Esophagus muscularis mucosa (tissue), 4 donors: ENCODE measurements around the gene STK24. TPM values are rescaled to one million over a fixed set of nuclear protein-coding genes. Genes with fewer than 3 reads are reported as not detected.
A peak's percentile ranks its signal among the peaks of the same experiment; 100 is the strongest.

Experiments used
- DNase-seq: peaks from one replicate; pipeline ENCODE4 v3.0.0-alpha.2; 2017; ENCODE audit errors: extremely low spot score
- H3K27ac ChIP-seq, 4 donors: fragments of 200-600 bp; sonication (generic); replicated peaks in 1 of 4; 1 replicate in 3 of 4; 2 replicates in 1 of 4; pipeline ENCODE4 v1.5.1; 2016 to 2019; ENCODE audit warnings: mild to moderate bottlenecking in 1 of 4
- H3K27me3 ChIP-seq, 4 donors: fragments of 200-600 bp; sonication (generic); one replicate each; pipeline versions ENCODE4 v1.5.1 to v1.6.0; 2016 to 2019
- H3K36me3 ChIP-seq, 4 donors: fragments of 200-600 bp; sonication (generic); one replicate each; pipeline ENCODE4 v1.5.1; 2016 to 2019
- H3K4me1 ChIP-seq, 4 donors: fragments of 200-600 bp; sonication (generic); one replicate each; pipeline ENCODE4 v1.5.1; 2016 to 2019
- H3K4me3 ChIP-seq, 4 donors: fragments of 200-600 bp; sonication (generic); 1 replicate in 2 of 4; 2 replicates in 2 of 4; pipeline ENCODE4 v1.5.1; 2016 to 2019; ENCODE audit warnings: mild to moderate bottlenecking in 4 of 4, moderate library complexity in 1 of 4
- H3K9me3 ChIP-seq, 4 donors: fragments of 200-600 bp; sonication (generic); 1 replicate in 3 of 4; 2 replicates in 1 of 4; pipeline ENCODE4 v1.5.1; 2016 to 2019
- CTCF ChIP-seq, 3 experiments: fragments of 200-600 bp in 2 of 3; fragments of 450-650 bp in 1 of 3; sonication (generic) in 2 of 3; IDR thresholded peaks; one replicate each; pipeline ENCODE4 v1.5.1; 2017 to 2019; ENCODE audit warnings: antibody characterized with exemption in 3 of 3, mild to moderate bottlenecking in 2 of 3, moderate library complexity in 1 of 3
- EP300 ChIP-seq: sonication (generic); formaldehyde crosslinking; IDR thresholded peaks from one replicate; pipeline ENCODE4 v1.6.1; 2017; ENCODE audit warnings: antibody characterized with exemption
- POLR2A ChIP-seq: fragments of 450-650 bp; IDR thresholded peaks from one replicate; pipeline ENCODE4 v1.6.1; 2017; ENCODE audit warnings: antibody characterized with exemption, moderate library complexity, mild to moderate bottlenecking, low read depth
- POLR2AphosphoS5 ChIP-seq, 2 donors: sonication (generic); formaldehyde crosslinking; IDR thresholded peaks; one replicate each; pipeline ENCODE4 v1.6.1; 2017; ENCODE audit warnings: antibody characterized with exemption in 2 of 2
- WGBS: methylation state at CpG from one replicate; pipeline ENCODE4 v1.1.5; 2018; 5-methylcytosine and 5-hydroxymethylcytosine counted together
- intact Hi-C: fragments of 100-400 bp; cut with DNase I; formaldehyde crosslinking; loops from one replicate; pipeline ENCODE4 v1.15.1; 2023
- total RNA-seq, 4 donors: library from RNA; depleted of rRNA; stranded (reverse); fragments of >200 nt; gene quantifications; one replicate each; pipeline versions ENCODE4 v1.1.0 to v1.2.1, GENCODE V29; 2016

The STK24 gene
- total RNA-seq, 4 donors from 2014 or later, result 61.9 to 108 (median 96.7) TPM

- 56% methylated on average over 13 of the region's 13 CpGs for WGBS
- Histone ChIP-seq H3K4me1 (peaks cover 41 to 71% (median 67%) of the 10 kb centered on the region in 4 donors), H3K4me3 (no peak overlapping the region), H3K27me3 (no peaks in the 10 kb centered on the region), H3K27ac (peak overlapping the region in 2 of 4 donors; percentile 46 to 68), H3K36me3 (peaks cover 9 to 31% (median 21%) of the 10 kb centered on the region in 4 donors), H3K9me3 (no peaks in the 10 kb centered on the region)
- TF ChIP-seq POLR2A (no peak), POLR2AphosphoS5 (IDR thresholded peaks at IDR 0.05) (peak; percentile 39 to 40), EP300 (no peak), CTCF (IDR thresholded peaks at IDR 0.05) (no peak)
- no peak for DNase-seq
- intact Hi-C loops, result no loop called here
These were observed 100.4 kb downstream of the STK24 start for GRCh38 chr13:98476538-98476966.

GRCh38 chr13:98476106-98476505 lies 100.8 kb downstream of the STK24 start:
- H3K4me1 ChIP-seq, result peaks cover 42 to 67% (median 62%) of the 10 kb centered on the region in 4 donors
- H3K4me3 ChIP-seq, result no peak overlapping the region
- no peaks in the 10 kb centered on the region for H3K9me3 ChIP-seq
- no peaks in the 10 kb centered on the region for H3K27me3 ChIP-seq
- DNase-seq, result no peak
- TF ChIP-seq POLR2A (no peak), EP300 (no peak), POLR2AphosphoS5 (IDR thresholded peaks at IDR 0.05) (no peak), CTCF (IDR thresholded peaks at IDR 0.05) (no peak)
- WGBS, result 28% methylated on average over 5 of the region's 5 CpGs
- peak overlapping the region in 2 of 4 donors; percentile 46 to 68 for H3K27ac ChIP-seq
- peaks cover 9 to 36% (median 24%) of the 10 kb centered on the region in 4 donors for H3K36me3 ChIP-seq
- intact Hi-C loops, result no loop called here

GRCh38 chr13:98475522-98475921 lies 101.4 kb downstream of the STK24 start:
- intact Hi-C loops, result no loop called here
- WGBS, result 54% methylated on average over 13 of the region's 13 CpGs
- peaks cover 39 to 62% (median 57%) of the 10 kb centered on the region in 4 donors for H3K4me1 ChIP-seq

GRCh38 chr13:98474761-98475160 lies 102.1 kb downstream of the STK24 start:
- H3K4me1 ChIP-seq, result peaks cover 34 to 57% (median 51%) of the 10 kb centered on the region in 4 donors
- WGBS, result 96% methylated on average over 18 of the region's 24 CpGs
- H3K27me3 ChIP-seq, result no peaks in the 10 kb centered on the region
- H3K36me3 ChIP-seq, result peaks cover 9 to 43% (median 26%) of the 10 kb centered on the region in 4 donors
- TF ChIP-seq EP300, result no peak
- no peak for TF ChIP-seq POLR2AphosphoS5 (IDR thresholded peaks at IDR 0.05)
- TF ChIP-seq POLR2A, result no peak
- TF ChIP-seq CTCF (IDR thresholded peaks at IDR 0.05), result no peak
- H3K27ac ChIP-seq, result no peak overlapping the region
- no peak for DNase-seq
- no peaks in the 10 kb centered on the region for H3K9me3 ChIP-seq
- H3K4me3 ChIP-seq, result no peak overlapping the region
- intact Hi-C loops, result no loop called here

More at GRCh38 chr13:98475522-98475921, 101.4 kb downstream of the STK24 start:
- Histone ChIP-seq H3K4me3 (no peak overlapping the region), H3K27ac (peak overlapping the region in 2 of 4 donors; percentile 46 to 68), H3K36me3 (peaks cover 9 to 42% (median 26%) of the 10 kb centered on the region in 4 donors), H3K27me3 (no peaks in the 10 kb centered on the region), H3K9me3 (no peaks in the 10 kb centered on the region)
- TF ChIP-seq CTCF (IDR thresholded peaks at IDR 0.05), result no peak
- TF ChIP-seq POLR2A, result no peak
- no peak for TF ChIP-seq EP300
- TF ChIP-seq POLR2AphosphoS5 (IDR thresholded peaks at IDR 0.05), result no peak
- DNase-seq, result no peak

- Histone ChIP-seq H3K27ac (no peak overlapping the region), H3K4me3 (no peak overlapping the region), H3K9me3 (no peaks in the 10 kb centered on the region), H3K36me3 (peaks cover 9 to 43% (median 26%) of the 10 kb centered on the region in 4 donors), H3K4me1 (peaks cover 32 to 52% (median 46%) of the 10 kb centered on the region in 4 donors), H3K27me3 (no peaks in the 10 kb centered on the region)
- 93% methylated on average over 10 of the region's 10 CpGs for WGBS
- intact Hi-C loops, result no loop called here
- TF ChIP-seq POLR2A, result no peak
- no peak for DNase-seq
These were observed 102.6 kb downstream of the STK24 start for GRCh38 chr13:98474292-98474691.
